ENCODE measurements around the gene SCN1B. TPM values are rescaled to one million over a fixed set of nuclear protein-coding genes. Genes with fewer than 3 reads are reported as not detected.

SCN1B gene
- total RNA-seq, 2 experiments from 2014 or later = 0.83 to 0.89 TPM

GRCh38 chr19:35088131-35088913 is 58.1 kb downstream of the SCN1B start:
- Mint-ChIP-seq H3K4me3 (no peak overlapping the region), H3K36me3 (ENCODE audit: low read depth) (no peaks in the 10 kb centered on the region), H3K9me3 (no peaks in the 10 kb centered on the region), H3K27ac (no peak overlapping the region), H3K4me1 (ENCODE audit: low read depth) (peaks cover 1% of the 10 kb centered on the region), H3K27me3 (ENCODE audit: low read depth) (peaks cover 5% of the 10 kb centered on the region)
- DNase-seq = no peak
- intact Hi-C loops (cut with micrococcal nuclease) = no loop called here
- CTCF ChIA-PET = interaction anchor here (0.6 to 3.9 kb wide), 3 partner anchors 44 to 112 kb away, joined by 3 to 23 read pairs (median 3); no protein-coding TSS in a partner anchor

GRCh38 chr19:35089554-35089953 is 59.3 kb downstream of the SCN1B start:
- H3K27ac Mint-ChIP-seq = no peak overlapping the region
- no peak for DNase-seq
- peaks cover 5% of the 10 kb centered on the region for H3K27me3 Mint-ChIP-seq (ENCODE audit: low read depth)
- CTCF ChIA-PET = interaction anchor here (0.7 to 4.3 kb wide), 10 partner anchors 8 to 122 kb away, joined by 3 to 23 read pairs (median 3); no protein-coding TSS in a partner anchor
- peaks cover 1% of the 10 kb centered on the region for H3K4me1 Mint-ChIP-seq (ENCODE audit: low read depth)
- H3K9me3 Mint-ChIP-seq = no peaks in the 10 kb centered on the region
- no peaks in the 10 kb centered on the region for H3K36me3 Mint-ChIP-seq (ENCODE audit: low read depth)
- intact Hi-C loops (cut with micrococcal nuclease) = no loop called here
- H3K4me3 Mint-ChIP-seq = no peak overlapping the region

Other genes with a start within 250 kb of the SCN1B start
- 1 to 10 TPM; 4.4 to 5.5 TPM for gene ZNF30, start 103.6 kb upstream of the SCN1B start, total RNA-seq
- gene ZNF792, start 66.2 kb upstream of the SCN1B start, total RNA-seq = 1 to 10 TPM; 3.1 to 3.5 TPM
- gene GRAMD1A, start 30.1 kb upstream of the SCN1B start, total RNA-seq = 100 to 1,000 TPM; 117 to 125 TPM
- gene HPN, start 11.3 kb downstream of the SCN1B start, total RNA-seq = not detected
- gene FXYD3, start 85.4 kb downstream of the SCN1B start, total RNA-seq = not detected
- gene LGI4, start 104.6 kb downstream of the SCN1B start, total RNA-seq = 1 to 10 TPM; 1.1 to 1.7 TPM
- 1 to 10 TPM; 3.3 to 3.4 TPM for gene FXYD1, start 108.4 kb downstream of the SCN1B start, total RNA-seq
- 1 to 10 TPM in 1 of 2 experiments, under 1 TPM in 1; 0.54 to 1.2 TPM for gene FXYD7, start 112.8 kb downstream of the SCN1B start, total RNA-seq
- 100 to 1,000 TPM; 289 to 294 TPM for gene FXYD5, start 124.3 kb downstream of the SCN1B start, total RNA-seq
- not detected for gene FAM187B, start 198.3 kb downstream of the SCN1B start, total RNA-seq
- 10 to 100 TPM in 1 of 2 experiments, 1 to 10 TPM in 1; 8.2 to 11.2 TPM for gene LSR, start 218.5 kb downstream of the SCN1B start, total RNA-seq
- gene USF2, start 238.5 kb downstream of the SCN1B start, total RNA-seq = 100 to 1,000 TPM; 136 to 144 TPM

All from activated naive CD4-positive, alpha-beta T cell treated with anti-CD3 and anti-CD28 coated beads for 36 hours (primary cell).